Fibroblast of the aortic adventitia (primary cell): ENCODE data around the gene NOLC1. TPM values are rescaled to one million over a fixed set of nuclear protein-coding genes. Genes with fewer than 3 reads are reported as not detected.
A peak's percentile ranks its signal among the peaks of the same experiment; 100 is the strongest.

Experiments used
- DNase-seq: peaks from one replicate; pipeline ENCODE4 v3.0.0-alpha.2; 2010; ENCODE audit warnings: low read depth
- H3K4me3 ChIP-seq: 2 replicates; pipeline ENCODE4 v1.5.1; 2011; ENCODE audit warnings: low read depth, mild to moderate bottlenecking, control low read depth, low read length, moderate library complexity
- CTCF ChIP-seq: IDR thresholded peaks from 2 replicates; pipeline ENCODE4 v1.5.1; 2011; ENCODE audit warnings: mild to moderate bottlenecking, low read length, control low read depth, inconsistent platforms; ENCODE audit not compliant: insufficient read depth
- total RNA-seq: library from RNA; depleted of rRNA; stranded (reverse); fragments of >200 nt; gene quantifications from 2 replicates; pipeline ENCODE4 v1.2.3, GENCODE V29; 2012; ENCODE audit warnings: low replicate concordance

The NOLC1 gene
- total RNA-seq, 1 donor, result 45.3 TPM

GRCh38 chr10:102208311-102209035 is 56.3 kb downstream of the NOLC1 start:
- TF ChIP-seq CTCF, result no peak
- DNase-seq, result peak; percentile 93
- no peak overlapping the region for H3K4me3 ChIP-seq

GRCh38 chr10:102211615-102212299 is 59.6 kb downstream of the NOLC1 start:
- no peak overlapping the region for H3K4me3 ChIP-seq
- DNase-seq, result no peak
- no peak for TF ChIP-seq CTCF

Other genes with a start within 250 kb of the NOLC1 start
- gene ARMH3, start 96.2 kb upstream of the NOLC1 start, total RNA-seq, result 13.6 and 25.3 TPM in 2 replicates
- gene HPS6, start 87.0 kb upstream of the NOLC1 start, total RNA-seq, result 18.2 and 37.0 TPM in 2 replicates
- gene LDB1, start 32.0 kb upstream of the NOLC1 start, total RNA-seq, result 28.3 and 35.6 TPM in 2 replicates
- gene PPRC1, start 19.3 kb upstream of the NOLC1 start, total RNA-seq, result 14.3 and 22.8 TPM in 2 replicates
- 0.09 TPM in 1 of 2 replicates, not detected in the other for gene ELOVL3, start 73.9 kb downstream of the NOLC1 start, total RNA-seq
- gene PITX3, start 89.1 kb downstream of the NOLC1 start, total RNA-seq, result not detected in 2 replicates
- gene GBF1, start 93.1 kb downstream of the NOLC1 start, total RNA-seq, result 21.5 and 52.1 TPM in 2 replicates
- gene NFKB2, start 243.3 kb downstream of the NOLC1 start, total RNA-seq, result 9.0 and 16.2 TPM in 2 replicates